ENCODE results near the gene OTOP1. TPM values are rescaled to one million over a fixed set of nuclear protein-coding genes. Genes with fewer than 3 reads are reported as not detected.
"Not testable (repeated sequence)": the region's sequence is repeated elsewhere in the genome, so short reads cannot be mapped to it uniquely, and the experiment has no call there.

Gene OTOP1
- total RNA-seq, 2 experiments from 2014 or later: not detected

DNA sequence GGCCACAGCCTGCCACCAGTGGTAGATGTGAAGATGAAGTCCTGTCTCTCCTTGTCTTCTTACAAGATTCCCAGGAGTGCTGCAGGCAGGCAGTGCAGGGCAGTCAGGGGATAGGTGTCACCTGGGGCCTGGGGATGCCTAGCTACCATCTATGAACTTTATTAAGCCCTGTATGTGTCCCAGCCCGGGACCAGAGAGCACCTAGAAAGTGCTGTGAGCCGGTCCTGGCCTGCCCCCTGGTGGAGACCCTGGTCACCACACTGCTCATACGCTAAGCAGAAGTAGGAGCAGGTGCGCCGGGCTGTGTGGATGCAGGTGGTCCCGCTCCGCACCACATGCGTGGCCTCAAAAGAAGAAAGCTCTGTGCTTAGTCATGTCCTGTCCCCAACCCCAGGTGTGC lies 81.1 kb downstream of the OTOP1 start:
- H3K4me3 Mint-ChIP-seq, H3K9me3 Mint-ChIP-seq, H3K4me1 Mint-ChIP-seq, H3K27ac Mint-ChIP-seq, DNase-seq, H3K36me3 Mint-ChIP-seq: not testable (repeated sequence)
- peaks cover 10% of the 10 kb centered on the region for H3K27me3 Mint-ChIP-seq

DNA sequence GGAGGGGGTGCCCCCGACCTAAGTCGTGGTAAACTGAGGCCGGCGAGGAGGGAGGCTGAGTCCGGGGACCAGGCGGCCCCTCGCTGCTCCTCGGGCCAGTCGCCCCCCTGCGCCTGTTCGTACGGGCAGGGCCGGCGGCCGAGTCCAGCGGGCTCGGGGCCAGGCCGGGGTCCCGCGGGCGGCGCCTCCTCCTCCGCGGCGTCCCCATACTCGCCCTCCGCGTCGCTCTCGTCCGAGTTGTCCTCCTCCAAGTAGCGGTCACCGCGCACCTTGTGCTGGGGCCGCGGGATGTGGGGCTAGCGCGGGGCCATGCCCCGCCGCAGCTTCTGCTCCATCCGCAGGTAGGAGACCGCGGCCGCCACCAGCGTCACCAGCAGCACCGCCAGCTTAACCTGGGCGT lies 83.4 kb downstream of the OTOP1 start:
- peaks cover 10% of the 10 kb centered on the region for H3K27me3 Mint-ChIP-seq
- not testable (repeated sequence) for H3K4me3 Mint-ChIP-seq

DNA sequence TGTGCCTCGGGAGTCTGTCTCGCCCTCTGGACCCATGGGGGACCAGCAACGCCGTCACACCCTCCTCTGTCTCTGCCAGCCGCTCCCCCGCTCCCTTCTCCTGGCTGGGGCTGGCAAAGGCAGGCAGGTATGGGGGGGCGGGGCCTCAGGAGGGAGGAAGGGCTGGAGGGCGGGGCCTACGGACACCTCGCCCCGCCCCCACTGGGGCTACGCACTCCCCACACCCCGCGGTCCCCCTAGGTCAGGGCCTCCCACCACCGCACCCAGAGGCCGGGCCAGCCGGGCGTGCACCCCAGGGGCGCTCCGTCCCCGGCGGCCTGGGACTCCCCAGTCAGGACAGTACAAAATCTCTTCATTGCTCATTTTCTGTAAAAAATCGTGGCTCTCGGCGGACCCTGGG lies 84.0 kb downstream of the OTOP1 start:
- H3K36me3 Mint-ChIP-seq, H3K4me3 Mint-ChIP-seq, H3K9me3 Mint-ChIP-seq, H3K27ac Mint-ChIP-seq, H3K4me1 Mint-ChIP-seq, DNase-seq: not testable (repeated sequence)
- peaks cover 10% of the 10 kb centered on the region for H3K27me3 Mint-ChIP-seq

More for the DNA sequence above, 83.4 kb downstream of the OTOP1 start:
- DNase-seq, H3K36me3 Mint-ChIP-seq, H3K9me3 Mint-ChIP-seq, H3K4me1 Mint-ChIP-seq, H3K27ac Mint-ChIP-seq: not testable (repeated sequence)

DNA sequence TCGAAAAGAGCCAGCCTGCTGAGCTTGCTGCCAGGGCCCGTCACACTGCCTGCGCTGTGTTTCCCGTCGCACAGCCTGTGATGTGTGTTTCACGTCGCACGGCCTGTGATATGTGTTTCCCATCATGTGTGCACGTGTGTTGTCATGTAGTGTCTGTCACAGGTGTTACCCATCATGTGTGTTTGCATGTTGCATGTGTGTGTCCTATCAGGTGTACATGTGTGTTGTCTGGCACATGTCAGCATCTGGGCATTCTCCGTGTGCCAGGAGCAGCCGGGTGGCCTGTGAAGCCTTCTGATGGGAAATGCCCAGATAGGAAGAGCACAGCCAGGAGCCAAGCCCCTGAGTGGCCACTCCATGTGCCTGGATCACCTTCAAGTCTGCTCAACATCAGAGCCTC lies 85.5 kb downstream of the OTOP1 start:
- H3K9me3 Mint-ChIP-seq, H3K27ac Mint-ChIP-seq, H3K36me3 Mint-ChIP-seq, DNase-seq, H3K4me1 Mint-ChIP-seq, H3K4me3 Mint-ChIP-seq: not testable (repeated sequence)
- H3K27me3 Mint-ChIP-seq: peaks cover 10% of the 10 kb centered on the region

Other genes starting within 250 kb of the OTOP1 start
- 10 to 100 TPM; 23.6 to 25.0 TPM for gene TMEM128, start 21.3 kb upstream of the OTOP1 start, total RNA-seq
- gene LYAR, start 63.2 kb upstream of the OTOP1 start, total RNA-seq: 100 to 1,000 TPM in 1 of 2 experiments, 10 to 100 TPM in 1; 97.6 to 106 TPM
- 1 to 10 TPM; 5.7 to 6.0 TPM for gene ZBTB49, start 63.3 kb upstream of the OTOP1 start, total RNA-seq
- 1 to 10 TPM; 3.8 to 4.7 TPM for gene NSG1, start 160.2 kb upstream of the OTOP1 start, total RNA-seq

Measured in activated naive CD8-positive, alpha-beta T cell treated with anti-CD3 and anti-CD28 coated beads for 36 hours (primary cell).